Measurements from ENCODE around the gene PDK3.

The PDK3 gene

GRCh38 chrX:24480400-24480865 is 15.3 kb downstream of the PDK3 start:
- no peak for DNase-seq (ENCODE audit: low read depth in 4 of 4, low spot score in 1 of 4)

DNA sequence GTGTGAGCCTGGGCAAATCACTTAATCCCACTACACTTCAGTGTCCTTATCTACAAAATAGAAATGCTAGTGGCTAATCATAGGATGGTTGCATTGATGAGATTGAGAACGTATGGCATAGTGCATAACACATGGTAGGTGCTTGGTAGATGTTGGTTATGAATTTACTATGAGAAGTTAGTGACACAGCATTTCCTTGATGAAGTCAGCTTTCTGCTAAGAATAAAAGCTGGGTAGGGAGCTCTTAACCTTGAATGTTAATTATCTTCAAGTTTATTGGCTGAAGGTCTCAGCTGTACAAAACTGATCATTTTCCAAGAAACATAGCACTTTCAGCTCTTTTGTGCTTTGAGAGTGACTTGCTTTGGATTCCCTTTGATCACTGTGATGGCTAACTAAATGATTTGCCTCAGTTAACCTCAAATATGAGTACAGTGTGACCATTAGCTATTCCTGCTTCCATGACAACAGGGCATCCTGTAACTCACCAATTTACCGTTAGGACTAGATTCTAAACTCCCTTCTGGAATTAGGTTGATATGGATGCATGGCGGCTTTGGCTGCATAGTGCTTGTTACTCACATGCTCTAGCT is 17.8 kb downstream of the PDK3 start:
- no peak for DNase-seq (ENCODE audit: low read depth in 4 of 4, low spot score in 1 of 4)

GRCh38 chrX:24483596-24483995 is 18.5 kb downstream of the PDK3 start:
- no peak for DNase-seq (ENCODE audit: low read depth in 4 of 4, low spot score in 1 of 4)

- no peak for DNase-seq (ENCODE audit: low read depth in 4 of 4, low spot score in 1 of 4)
Observed at GRCh38 chrX:24485323-24485722, 20.2 kb downstream of the PDK3 start.

DNA sequence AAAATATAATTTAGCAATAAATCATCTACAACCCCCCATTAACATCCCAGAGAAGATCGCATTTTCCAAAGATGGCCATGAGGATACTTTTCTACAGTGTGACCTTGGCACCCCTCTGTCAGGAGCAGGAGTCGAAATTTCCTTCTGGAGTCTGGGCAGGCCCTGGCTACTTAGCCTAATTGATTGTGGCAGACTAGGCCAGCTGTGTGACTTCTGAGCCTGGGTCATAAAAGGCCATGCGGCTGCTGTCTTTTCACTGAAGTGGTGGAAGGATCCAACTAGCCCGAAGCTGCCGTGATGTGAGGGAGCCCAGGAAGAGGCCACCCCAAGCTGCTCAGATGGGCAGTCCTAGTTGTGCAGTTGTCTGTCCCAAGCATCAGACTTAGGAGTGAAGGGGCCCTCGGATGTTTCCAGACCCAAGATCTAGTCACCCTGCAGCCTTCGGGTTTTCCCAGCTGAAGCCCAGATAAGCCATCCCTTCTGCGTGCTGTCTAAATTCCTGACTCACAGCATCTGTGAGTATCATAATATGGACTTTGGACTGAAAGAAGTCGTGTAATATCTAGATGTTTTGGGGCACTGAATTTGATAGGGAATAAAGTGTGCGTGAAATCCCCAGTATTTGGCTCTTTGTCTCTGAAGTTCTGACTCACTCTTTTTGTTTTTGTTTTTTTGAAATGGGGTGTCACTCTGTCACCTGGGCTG is 21.0 kb downstream of the PDK3 start:
- no peak for DNase-seq (ENCODE audit: low read depth in 4 of 4, low spot score in 1 of 4)

DNA sequence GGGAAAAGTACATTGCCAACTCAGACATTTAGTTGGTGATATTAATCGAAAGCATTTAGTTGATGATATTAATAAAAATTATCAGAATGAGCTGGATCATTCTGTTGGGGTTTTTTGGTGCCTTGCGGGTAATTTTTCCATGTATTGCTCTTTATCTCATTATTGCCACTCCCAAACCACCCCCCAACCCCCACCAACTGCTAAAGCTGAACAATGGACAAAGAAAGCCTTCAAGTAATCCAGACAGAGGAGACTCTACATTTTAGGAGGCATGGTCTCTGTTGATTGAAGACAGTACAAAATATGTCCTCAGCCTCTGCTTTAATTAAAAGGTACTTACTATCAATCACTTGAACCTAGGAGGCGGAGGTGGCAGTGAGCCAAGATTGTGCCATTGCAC is 22.5 kb downstream of the PDK3 start:
- no peak for DNase-seq (ENCODE audit: low read depth in 4 of 4, low spot score in 1 of 4)

DNA sequence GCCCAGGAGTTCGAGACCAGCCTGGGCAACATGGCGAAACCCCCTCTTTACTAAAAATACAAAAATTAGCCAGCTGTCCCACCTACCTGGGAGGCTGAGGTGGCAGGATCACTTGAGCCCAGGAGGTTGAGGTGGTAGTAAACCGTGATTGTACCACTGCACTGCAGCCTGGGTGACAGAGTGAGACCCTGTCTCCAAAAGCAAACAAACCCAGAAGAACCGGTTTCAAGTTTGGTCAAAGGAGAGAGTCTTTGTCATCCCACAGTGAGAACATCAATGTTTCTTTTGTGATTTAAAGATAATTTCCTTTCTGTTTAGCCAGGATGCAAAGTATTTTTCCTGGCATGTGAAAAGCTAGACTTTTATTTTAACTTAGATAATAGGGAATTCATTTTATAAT is 26.7 kb downstream of the PDK3 start:
- DNase-seq (ENCODE audit: low read depth in 4 of 4, low spot score in 1 of 4): no peak

GRCh38 chrX:24493740-24494581 is 28.9 kb downstream of the PDK3 start:
- no peak for DNase-seq (ENCODE audit: low read depth in 4 of 4, low spot score in 1 of 4)

DNA sequence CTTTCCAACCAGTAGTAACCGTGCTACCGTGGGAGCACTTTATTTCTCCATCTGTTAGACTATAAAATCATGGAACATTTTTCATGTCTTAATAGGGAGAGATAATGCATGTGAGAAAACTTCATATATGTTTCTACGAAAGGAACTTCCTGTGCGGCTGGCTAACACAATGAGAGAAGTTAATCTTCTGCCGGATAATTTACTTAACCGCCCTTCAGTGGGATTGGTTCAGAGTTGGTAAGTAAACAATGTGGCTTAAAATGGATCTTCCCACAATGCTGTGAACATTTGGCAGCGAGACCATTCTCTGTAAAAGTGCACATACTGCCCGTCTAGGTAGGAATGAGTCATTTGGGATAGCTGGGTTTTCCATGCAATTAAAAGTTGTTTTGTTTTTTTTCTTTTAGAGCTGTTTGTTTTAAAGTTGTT is 29.6 kb downstream of the PDK3 start:
- DNase-seq (ENCODE audit: low read depth in 4 of 4, low spot score in 1 of 4): no peak

- DNase-seq (ENCODE audit: low read depth in 4 of 4, low spot score in 1 of 4): no peak
Observed at GRCh38 chrX:24495700-24496099, 30.6 kb downstream of the PDK3 start.

- no peak for DNase-seq (ENCODE audit: low read depth in 4 of 4, low spot score in 1 of 4)
Observed at GRCh38 chrX:24498181-24498580, 33.1 kb downstream of the PDK3 start.

- no peak for DNase-seq (ENCODE audit: low read depth in 4 of 4, low spot score in 1 of 4)
Observed at GRCh38 chrX:24498975-24499374, 33.9 kb downstream of the PDK3 start.

DNA sequence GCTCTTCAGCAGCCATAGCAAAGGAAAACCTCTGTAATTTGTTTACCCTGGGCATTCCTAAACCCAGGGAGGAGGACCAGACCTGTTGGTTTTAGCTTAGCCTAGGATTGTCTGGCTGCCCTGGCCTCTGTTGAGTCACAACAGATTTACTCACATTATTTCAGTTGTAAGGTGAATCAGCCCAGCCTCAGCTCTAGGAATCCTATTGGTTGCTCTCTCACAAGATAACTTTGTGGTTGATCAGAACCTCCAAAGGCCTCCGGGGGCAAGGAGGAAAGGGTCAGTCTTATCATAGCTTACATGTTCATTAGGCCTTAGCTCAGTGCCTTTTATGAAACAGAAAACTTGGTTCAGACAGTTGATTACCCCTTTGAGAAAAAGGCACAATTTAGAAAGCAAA is 41.0 kb downstream of the PDK3 start:
- DNase-seq (ENCODE audit: low read depth in 4 of 4, low spot score in 1 of 4): no peak

- DNase-seq (ENCODE audit: low read depth in 4 of 4, low spot score in 1 of 4): no peak
Observed at GRCh38 chrX:24508375-24508774, 43.3 kb downstream of the PDK3 start.

DNA sequence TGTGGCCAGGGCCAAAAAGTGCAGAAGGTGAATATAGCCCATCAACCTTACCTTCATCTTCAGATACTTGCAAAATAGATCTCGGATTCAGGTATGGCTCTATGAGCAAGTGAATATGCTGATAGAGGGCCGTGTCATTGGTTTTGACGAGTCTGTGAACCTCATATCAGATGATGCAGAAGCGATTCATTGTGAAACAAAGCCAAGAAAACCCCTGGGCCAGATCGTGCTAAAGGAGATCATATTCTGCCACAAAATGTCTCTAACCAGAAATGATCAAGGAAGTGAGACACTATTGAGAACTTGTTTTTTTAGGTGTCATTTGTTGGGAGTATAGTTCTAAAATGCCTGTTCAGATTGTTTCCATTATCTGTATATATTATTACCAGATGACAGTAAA is 48.3 kb downstream of the PDK3 start:
- DNase-seq (ENCODE audit: low read depth in 4 of 4, low spot score in 1 of 4): peak in 2 of 4 experiments; percentile 2 to 19

DNA sequence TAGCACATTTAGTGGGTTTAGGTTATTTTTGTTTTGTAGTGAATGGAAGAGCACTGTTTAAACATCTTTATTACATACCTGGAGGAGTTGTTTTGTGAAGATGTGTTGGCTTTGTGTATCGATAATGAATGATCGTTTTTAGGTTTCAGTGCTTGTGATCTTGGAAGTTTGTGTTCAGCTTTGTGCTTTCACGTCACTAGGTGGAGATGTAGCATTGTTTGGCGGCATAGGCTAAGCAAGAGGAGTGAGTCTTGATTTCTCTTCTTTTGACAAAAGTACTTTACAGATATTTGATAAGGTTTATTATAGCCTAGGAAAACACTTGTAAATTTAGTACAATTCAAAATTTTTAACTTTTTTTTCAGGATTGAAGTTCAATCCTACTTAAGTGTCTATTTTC is 50.4 kb downstream of the PDK3 start:
- no peak for DNase-seq (ENCODE audit: low read depth in 4 of 4, low spot score in 1 of 4)

DNA sequence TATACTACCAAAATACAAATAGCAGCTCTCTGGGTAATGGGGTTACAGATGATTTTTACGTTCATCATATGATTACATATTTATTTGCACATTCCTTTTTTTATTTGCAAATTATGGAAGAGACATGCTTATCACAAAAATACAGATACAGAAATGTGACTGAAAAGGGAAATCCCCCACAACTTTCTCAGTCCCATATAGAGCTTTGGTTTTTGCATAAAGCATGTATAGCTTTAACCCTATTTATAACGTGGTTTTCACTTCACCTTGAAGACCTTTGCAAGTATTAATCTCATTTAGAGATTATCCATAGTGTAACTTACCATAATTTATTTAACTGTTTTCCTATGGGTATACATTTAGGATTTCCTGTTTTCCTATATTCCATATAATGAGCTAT is 55.4 kb downstream of the PDK3 start:
- no peak for DNase-seq (ENCODE audit: low read depth in 4 of 4, low spot score in 1 of 4)

DNA sequence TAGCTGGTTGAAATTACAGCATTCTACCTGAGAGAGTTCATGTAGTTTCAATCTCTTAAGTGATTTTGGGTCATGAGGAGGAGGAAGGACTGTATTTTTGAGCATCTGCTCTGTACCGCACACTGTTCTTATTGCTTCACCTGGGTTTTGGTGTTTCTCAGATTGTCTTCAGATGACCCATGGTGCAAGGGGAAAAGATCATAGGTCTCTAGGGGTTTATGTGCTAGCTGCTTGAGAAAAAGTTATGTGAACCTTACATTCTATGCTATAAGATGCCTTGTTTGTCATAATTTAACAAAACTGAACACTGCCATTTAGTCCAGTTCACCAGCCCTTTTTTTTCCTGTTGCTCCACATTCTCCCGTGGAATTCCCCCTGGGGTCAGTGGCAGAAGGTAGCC is 60.4 kb downstream of the PDK3 start:
- no peak for DNase-seq (ENCODE audit: low read depth in 4 of 4, low spot score in 1 of 4)

DNA sequence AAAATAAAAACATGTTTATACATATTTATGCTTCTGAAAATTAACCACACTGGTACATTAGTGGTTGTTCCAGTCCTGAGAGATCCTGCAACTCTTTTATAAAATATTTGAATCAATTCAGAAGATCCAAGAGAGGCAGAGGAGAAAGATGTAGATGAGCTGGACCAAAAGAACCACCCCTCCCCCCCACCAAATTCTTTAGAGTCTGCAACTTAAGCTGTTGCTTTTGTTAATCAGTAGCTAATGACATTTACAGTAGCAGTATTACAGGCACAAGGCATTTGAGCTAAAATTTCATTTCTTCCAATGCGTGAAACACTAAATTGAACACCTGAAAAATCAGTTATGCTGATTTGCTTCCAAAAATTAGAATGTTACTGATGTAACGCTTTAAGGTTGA is 61.5 kb downstream of the PDK3 start:
- DNase-seq (ENCODE audit: low read depth in 4 of 4, low spot score in 1 of 4): no peak

GRCh38 chrX:24528605-24529004 is 63.5 kb downstream of the PDK3 start:
- no peak for DNase-seq (ENCODE audit: low read depth in 4 of 4, low spot score in 1 of 4)

DNA sequence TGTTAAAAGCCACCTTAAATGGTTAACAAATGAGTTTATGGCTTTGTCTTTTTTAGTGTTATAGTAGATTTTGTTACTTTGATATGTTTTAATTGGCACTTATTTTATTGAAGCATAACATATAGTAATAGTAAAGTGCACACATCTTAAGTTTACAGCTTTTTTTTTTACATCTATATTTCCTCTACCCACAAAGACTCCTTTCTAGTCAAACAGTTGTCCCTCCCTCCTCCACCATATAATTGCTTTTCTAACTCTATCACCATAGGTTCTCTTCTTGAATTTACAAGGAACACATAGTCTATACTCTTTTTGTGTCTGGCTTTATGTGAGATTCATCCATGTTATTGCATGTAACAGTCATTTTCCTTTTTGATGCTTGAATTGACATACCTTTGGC is 71.5 kb downstream of the PDK3 start:
- no peak for DNase-seq (ENCODE audit: low read depth in 4 of 4, low spot score in 1 of 4)

GRCh38 chrX:24542756-24543155 is 77.7 kb downstream of the PDK3 start:
- no peak for DNase-seq (ENCODE audit: low read depth in 4 of 4, low spot score in 1 of 4)
